GM23338 (cell line): ENCODE results near the gene MICAL3. TPM values are rescaled to one million over a fixed set of nuclear protein-coding genes. Genes with fewer than 3 reads are reported as not detected.

Experiments
- ATAC-seq: fragments of 200-7000 bp; cut with Tn5 transposase; 3 replicates; pipeline ENCODE4 v1.9.1; 2020
- DNase-seq: peaks from one replicate; pipeline ENCODE4 v3.0.0-alpha.2; 2015; ENCODE audit warnings: low spot score
- H2AFZ ChIP-seq: fragments of 200-600 bp; sonication (generic); 2 replicates; pipeline ENCODE4 v1.8.0; 2016; ENCODE audit warnings: antibody characterized with exemption, mild to moderate bottlenecking, moderate library complexity
- H3F3A ChIP-seq: fragments of 200-600 bp; sonication (generic); replicated peaks from 2 replicates; pipeline ENCODE4 v1.8.0; 2017; ENCODE audit warnings: antibody characterized with exemption, mixed run types, low read depth
- H3K27ac ChIP-seq: fragments of 200-600 bp; sonication (generic); 2 replicates; pipeline ENCODE4 v1.6.1; 2016; ENCODE audit warnings: low read depth
- H3K27me3 ChIP-seq: fragments of 200-600 bp; sonication (generic); 2 replicates; pipeline ENCODE4 v1.8.0; 2016; ENCODE audit warnings: mild to moderate bottlenecking, mixed run types, moderate library complexity; ENCODE audit not compliant: insufficient read depth
- H3K36me3 ChIP-seq: fragments of 200-600 bp; sonication (generic); 2 replicates; pipeline ENCODE4 v1.8.0; 2016; ENCODE audit warnings: mild to moderate bottlenecking; ENCODE audit not compliant: insufficient read depth
- H3K4me1 ChIP-seq: fragments of 200-600 bp; sonication (generic); 2 replicates; pipeline ENCODE4 v1.8.0; 2016; ENCODE audit warnings: mild to moderate bottlenecking, moderate library complexity; ENCODE audit not compliant: insufficient read depth
- H3K4me2 ChIP-seq: fragments of 200-600 bp; sonication (generic); 2 replicates; pipeline ENCODE4 v1.7.1; 2017; ENCODE audit warnings: mixed run types
- H3K4me3 ChIP-seq: fragments of 200-600 bp; sonication (generic); 2 replicates; pipeline ENCODE4 v1.6.1; 2016; ENCODE audit warnings: mixed run types
- H3K79me2 ChIP-seq: fragments of 200-600 bp; sonication (generic); replicated peaks from 2 replicates; pipeline ENCODE4 v1.8.0; 2017; ENCODE audit warnings: mild to moderate bottlenecking; ENCODE audit not compliant: insufficient read depth
- H3K9me2 ChIP-seq: fragments of 200-600 bp; sonication (generic); 2 replicates; pipeline ENCODE4 v1.8.0; 2017; ENCODE audit not compliant: insufficient read depth
- H4K20me1 ChIP-seq: fragments of 200-600 bp; sonication (generic); replicated peaks from 2 replicates; pipeline ENCODE4 v1.8.0; 2017; ENCODE audit warnings: mild to moderate bottlenecking; ENCODE audit not compliant: insufficient read depth
- H3K27ac Mint-ChIP-seq: 2 replicates; pipeline ENCODE4 v1.8.0; 2020; ENCODE audit warnings: inconsistent platforms, mild to moderate bottlenecking, moderate library complexity, mixed read lengths
- H3K27me3 Mint-ChIP-seq: 3 replicates; pipeline ENCODE4 v1.8.0; 2022; ENCODE audit warnings: low read depth, mild to moderate bottlenecking, moderate library complexity, mixed read lengths, inconsistent platforms; ENCODE audit not compliant: insufficient read depth, poor library complexity
- H3K36me3 Mint-ChIP-seq: 3 replicates; pipeline ENCODE4 v1.8.0; 2021; ENCODE audit warnings: low read depth, mild to moderate bottlenecking, inconsistent platforms, moderate library complexity, mixed read lengths
- H3K4me1 Mint-ChIP-seq: 3 replicates; pipeline ENCODE4 v1.8.0; 2020; ENCODE audit warnings: mild to moderate bottlenecking, inconsistent platforms, mixed read lengths
- H3K4me3 Mint-ChIP-seq: 3 replicates; pipeline ENCODE4 v1.8.0; 2021; ENCODE audit warnings: moderate library complexity, mild to moderate bottlenecking, inconsistent platforms, mixed read lengths
- H3K9me3 Mint-ChIP-seq: 3 replicates; pipeline ENCODE4 v1.8.0; 2020; ENCODE audit warnings: moderate library complexity, mild to moderate bottlenecking, inconsistent platforms, mixed read lengths
- CREB1 ChIP-seq: fragments of 250-450 bp; sonication (Bioruptor Pico); IDR thresholded peaks from 2 replicates; pipeline ENCODE4 v1.5.0; 2020; ENCODE audit warnings: low read depth, mild to moderate bottlenecking, moderate library complexity
- ETS1 ChIP-seq: IDR thresholded peaks from 2 replicates; pipeline ENCODE4 v1.6.1; 2016; ENCODE audit warnings: antibody characterized with exemption
- EZH2 ChIP-seq: fragments of 200-600 bp; sonication (generic); IDR thresholded peaks from one replicate; pipeline ENCODE4 v1.8.0; 2017; ENCODE audit warnings: antibody characterized with exemption, mild to moderate bottlenecking, low read depth; ENCODE audit not compliant: unreplicated experiment
- JUNB ChIP-seq: IDR thresholded peaks from one replicate; pipeline ENCODE4 v1.6.1; 2016; ENCODE audit warnings: antibody characterized with exemption; ENCODE audit not compliant: unreplicated experiment
- STAT1 ChIP-seq: IDR thresholded peaks from one replicate; pipeline ENCODE4 v1.6.1; 2016; ENCODE audit warnings: antibody characterized with exemption; ENCODE audit not compliant: unreplicated experiment
- polyA plus RNA-seq: library from polyadenylated mRNA; unstranded; fragments of >200 nt; fragmentation: Nextera tagmentation; extraction: Ambion mirVana; gene quantifications from 2 replicates; pipeline ENCODE4 v1.2.1, GENCODE V29; 2016
- total RNA-seq: library from RNA; depleted of rRNA; stranded (reverse); fragments of >200 nt; shearing (Covaris generic); gene quantifications from 2 replicates; pipeline ENCODE4 v1.2.3, GENCODE V29; 2014
- TF ChIP-seq, protein P1 (sequence below): IDR thresholded peaks from one replicate; pipeline ENCODE4 v1.6.1; 2018; ENCODE audit warnings: antibody characterized with exemption; ENCODE audit not compliant: unreplicated experiment

The MICAL3 gene
- total and polyA plus RNA-seq, 2 experiments from 2014 or later = 10.1 to 33.9 TPM

GRCh38 chr22:17828502-17829080, 195.8 kb downstream of the MICAL3 start:
- TF ChIP-seq ETS1 (no peak), CREB1 (CRISPR knock-in tag) (no peak)
- TF ChIP-seq, protein P1, sequence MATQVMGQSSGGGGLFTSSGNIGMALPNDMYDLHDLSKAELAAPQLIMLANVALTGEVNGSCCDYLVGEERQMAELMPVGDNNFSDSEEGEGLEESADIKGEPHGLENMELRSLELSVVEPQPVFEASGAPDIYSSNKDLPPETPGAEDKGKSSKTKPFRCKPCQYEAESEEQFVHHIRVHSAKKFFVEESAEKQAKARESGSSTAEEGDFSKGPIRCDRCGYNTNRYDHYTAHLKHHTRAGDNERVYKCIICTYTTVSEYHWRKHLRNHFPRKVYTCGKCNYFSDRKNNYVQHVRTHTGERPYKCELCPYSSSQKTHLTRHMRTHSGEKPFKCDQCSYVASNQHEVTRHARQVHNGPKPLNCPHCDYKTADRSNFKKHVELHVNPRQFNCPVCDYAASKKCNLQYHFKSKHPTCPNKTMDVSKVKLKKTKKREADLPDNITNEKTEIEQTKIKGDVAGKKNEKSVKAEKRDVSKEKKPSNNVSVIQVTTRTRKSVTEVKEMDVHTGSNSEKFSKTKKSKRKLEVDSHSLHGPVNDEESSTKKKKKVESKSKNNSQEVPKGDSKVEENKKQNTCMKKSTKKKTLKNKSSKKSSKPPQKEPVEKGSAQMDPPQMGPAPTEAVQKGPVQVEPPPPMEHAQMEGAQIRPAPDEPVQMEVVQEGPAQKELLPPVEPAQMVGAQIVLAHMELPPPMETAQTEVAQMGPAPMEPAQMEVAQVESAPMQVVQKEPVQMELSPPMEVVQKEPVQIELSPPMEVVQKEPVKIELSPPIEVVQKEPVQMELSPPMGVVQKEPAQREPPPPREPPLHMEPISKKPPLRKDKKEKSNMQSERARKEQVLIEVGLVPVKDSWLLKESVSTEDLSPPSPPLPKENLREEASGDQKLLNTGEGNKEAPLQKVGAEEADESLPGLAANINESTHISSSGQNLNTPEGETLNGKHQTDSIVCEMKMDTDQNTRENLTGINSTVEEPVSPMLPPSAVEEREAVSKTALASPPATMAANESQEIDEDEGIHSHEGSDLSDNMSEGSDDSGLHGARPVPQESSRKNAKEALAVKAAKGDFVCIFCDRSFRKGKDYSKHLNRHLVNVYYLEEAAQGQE = no peak
- H3K4me1 Mint-ChIP-seq = peaks cover 3% of the 10 kb centered on the region; the same call in 1 of the 3 replicates
- Histone ChIP-seq H3K27ac (no peak overlapping the region), H2AFZ (no peak overlapping the region), H3K4me2 (no peak overlapping the region), H3K4me1 (no peaks in the 10 kb centered on the region), H3K79me2 (no peaks in the 10 kb centered on the region), H3K36me3 (no peaks in the 10 kb centered on the region), H3K27me3 (no peaks in the 10 kb centered on the region), H3F3A (no peaks in the 10 kb centered on the region), H4K20me1 (no peaks in the 10 kb centered on the region; the same call in 1 of the 2 replicates), H3K4me3 (no peak overlapping the region), H3K9me2 (no peaks in the 10 kb centered on the region)
- no peak overlapping the region for H3K27ac Mint-ChIP-seq
- peaks cover 4% of the 10 kb centered on the region for H3K27me3 Mint-ChIP-seq
- ATAC-seq (no peak), DNase-seq (no peak)
- H3K9me3 Mint-ChIP-seq = no peaks in the 10 kb centered on the region; the same call in 2 of the 3 replicates
- H3K4me3 Mint-ChIP-seq = no peak overlapping the region
- H3K36me3 Mint-ChIP-seq = peaks cover 3% of the 10 kb centered on the region; the same call in 1 of the 3 replicates

DNA sequence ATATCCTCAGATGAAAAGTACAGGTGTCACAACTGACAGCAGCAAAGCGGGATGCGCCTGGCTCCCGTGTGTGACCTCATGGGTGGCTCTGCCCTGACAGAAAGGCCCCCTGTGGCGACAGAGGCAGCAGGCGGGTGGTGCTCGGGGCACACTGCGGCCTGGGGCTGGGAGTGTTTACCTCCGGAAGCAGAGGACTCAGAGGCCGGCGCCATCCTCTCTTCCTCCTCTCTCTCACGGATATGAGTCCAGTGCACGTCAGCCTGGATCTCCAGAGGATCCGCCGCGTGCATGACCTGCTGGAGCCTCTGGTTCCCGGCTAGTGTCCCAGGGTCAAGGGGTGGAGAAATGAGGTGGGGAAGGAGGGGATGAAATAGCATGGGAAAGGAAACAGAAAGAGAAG, 196.9 kb downstream of the MICAL3 start:
- TF ChIP-seq STAT1 = no peak
- TF ChIP-seq JUNB = no peak
- TF ChIP-seq, protein P1 = no peak
- TF ChIP-seq EZH2 = no peak
- ATAC-seq (no peak), DNase-seq (no peak)
- H3K4me3 ChIP-seq = no peak overlapping the region
- H3K4me2 ChIP-seq = no peak overlapping the region
- Mint-ChIP-seq H3K4me1 (peaks cover 3% of the 10 kb centered on the region; the same call in 1 of the 3 replicates), H3K9me3 (no peaks in the 10 kb centered on the region; the same call in 2 of the 3 replicates), H3K27me3 (peaks cover 5% of the 10 kb centered on the region), H3K36me3 (peaks cover 3% of the 10 kb centered on the region; the same call in 1 of the 3 replicates), H3K4me3 (no peak overlapping the region), H3K27ac (no peak overlapping the region)
- H3F3A ChIP-seq = no peaks in the 10 kb centered on the region
- H3K27ac ChIP-seq = no peak overlapping the region
- no peak overlapping the region for H2AFZ ChIP-seq
- no peaks in the 10 kb centered on the region for H3K79me2 ChIP-seq
- no peaks in the 10 kb centered on the region for H3K27me3 ChIP-seq
- no peaks in the 10 kb centered on the region; the same call in 1 of the 2 replicates for H4K20me1 ChIP-seq
- H3K36me3 ChIP-seq = no peaks in the 10 kb centered on the region
- no peaks in the 10 kb centered on the region for H3K9me2 ChIP-seq
- no peaks in the 10 kb centered on the region for H3K4me1 ChIP-seq
